AG10803 (cell line): ENCODE results near the gene CARF.
"Not testable (repeated sequence)": the region's sequence is repeated elsewhere in the genome, so short reads cannot be mapped to it uniquely, and the experiment has no call there.

Experiments
- DNase-seq: peaks from one replicate; pipeline ENCODE4 v3.0.0; 2010; ENCODE audit warnings: low read depth
- H3K4me3 ChIP-seq: 2 replicates; pipeline ENCODE4 v1.5.1; 2011; ENCODE audit warnings: mild to moderate bottlenecking, low read length, control low read depth
- TF ChIP-seq, protein P1 (sequence below): conservative IDR thresholded peaks from 2 replicates; pipeline ENCODE4 v1.5.1; 2011; ENCODE audit warnings: mild to moderate bottlenecking, low read length, control low read depth, inconsistent platforms

CARF gene

DNA sequence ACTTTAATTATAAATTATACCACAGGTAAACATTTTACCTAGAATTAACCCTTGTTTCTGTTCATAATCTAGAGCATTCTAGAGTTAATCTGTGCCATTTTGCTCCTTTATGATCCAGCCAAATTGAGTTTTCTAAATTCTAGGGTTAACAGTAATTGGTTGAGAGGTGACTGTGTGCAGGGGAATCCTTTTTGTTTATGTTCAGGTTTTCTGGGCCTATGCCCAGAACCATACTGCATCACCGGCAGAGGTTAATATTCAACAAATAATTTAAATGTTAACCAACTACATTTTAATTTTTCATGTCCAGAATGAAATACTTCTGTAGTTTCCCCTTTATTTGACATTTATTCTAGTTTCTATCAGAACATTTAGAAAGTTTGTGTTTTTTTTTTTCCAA is 32.3 kb downstream of the CARF start:
- TF ChIP-seq, protein P1, sequence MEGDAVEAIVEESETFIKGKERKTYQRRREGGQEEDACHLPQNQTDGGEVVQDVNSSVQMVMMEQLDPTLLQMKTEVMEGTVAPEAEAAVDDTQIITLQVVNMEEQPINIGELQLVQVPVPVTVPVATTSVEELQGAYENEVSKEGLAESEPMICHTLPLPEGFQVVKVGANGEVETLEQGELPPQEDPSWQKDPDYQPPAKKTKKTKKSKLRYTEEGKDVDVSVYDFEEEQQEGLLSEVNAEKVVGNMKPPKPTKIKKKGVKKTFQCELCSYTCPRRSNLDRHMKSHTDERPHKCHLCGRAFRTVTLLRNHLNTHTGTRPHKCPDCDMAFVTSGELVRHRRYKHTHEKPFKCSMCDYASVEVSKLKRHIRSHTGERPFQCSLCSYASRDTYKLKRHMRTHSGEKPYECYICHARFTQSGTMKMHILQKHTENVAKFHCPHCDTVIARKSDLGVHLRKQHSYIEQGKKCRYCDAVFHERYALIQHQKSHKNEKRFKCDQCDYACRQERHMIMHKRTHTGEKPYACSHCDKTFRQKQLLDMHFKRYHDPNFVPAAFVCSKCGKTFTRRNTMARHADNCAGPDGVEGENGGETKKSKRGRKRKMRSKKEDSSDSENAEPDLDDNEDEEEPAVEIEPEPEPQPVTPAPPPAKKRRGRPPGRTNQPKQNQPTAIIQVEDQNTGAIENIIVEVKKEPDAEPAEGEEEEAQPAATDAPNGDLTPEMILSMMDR, result no peak
- peak; percentile 1 for DNase-seq
- H3K4me3 ChIP-seq, result no peak overlapping the region

DNA sequence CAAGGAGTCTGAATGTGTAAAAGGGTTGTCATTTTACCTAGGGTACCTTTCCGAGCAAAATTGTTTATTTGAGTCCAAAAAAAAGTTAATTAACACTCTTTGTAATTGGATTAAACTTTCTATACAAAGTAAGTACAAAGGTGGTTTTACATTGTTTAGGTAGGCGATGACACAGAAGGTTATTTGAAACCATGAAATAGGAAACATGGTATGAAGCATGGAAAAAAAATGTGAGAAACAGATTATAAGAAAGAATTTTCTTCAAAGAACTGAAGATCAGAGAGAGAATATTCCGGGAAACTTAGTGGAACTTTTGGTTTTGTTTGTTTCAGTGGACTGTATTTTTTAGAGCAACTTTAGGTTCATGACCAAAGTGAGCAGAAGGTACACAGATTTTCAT is 32.7 kb downstream of the CARF start:
- no peak overlapping the region for H3K4me3 ChIP-seq
- DNase-seq, result no peak
- TF ChIP-seq, protein P1, result no peak

GRCh38 chr2:202945497-202945896 is 33.4 kb downstream of the CARF start:
- H3K4me3 ChIP-seq, result no peak overlapping the region
- TF ChIP-seq, protein P1, result no peak
- no peak for DNase-seq

DNA sequence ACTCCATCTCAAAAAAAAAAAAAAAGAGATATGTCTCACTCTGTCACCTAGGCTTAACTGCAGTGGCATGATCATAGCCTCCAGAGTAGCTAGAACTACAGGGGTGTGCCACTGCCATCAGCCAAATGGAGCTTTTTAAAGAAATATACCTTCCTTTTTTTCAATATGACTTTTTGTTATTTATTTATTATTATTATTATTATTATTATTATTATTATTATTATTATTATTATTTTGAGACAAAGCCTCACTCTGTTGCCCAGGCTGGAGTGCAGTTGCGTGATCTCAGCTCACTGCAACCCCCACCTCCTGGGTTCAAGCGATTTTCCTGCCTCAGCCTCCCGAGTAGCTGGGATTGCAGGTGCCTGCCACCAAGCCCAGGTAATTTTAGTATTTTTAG is 37.3 kb downstream of the CARF start:
- not testable (repeated sequence) for DNase-seq, H3K4me3 ChIP-seq

DNA sequence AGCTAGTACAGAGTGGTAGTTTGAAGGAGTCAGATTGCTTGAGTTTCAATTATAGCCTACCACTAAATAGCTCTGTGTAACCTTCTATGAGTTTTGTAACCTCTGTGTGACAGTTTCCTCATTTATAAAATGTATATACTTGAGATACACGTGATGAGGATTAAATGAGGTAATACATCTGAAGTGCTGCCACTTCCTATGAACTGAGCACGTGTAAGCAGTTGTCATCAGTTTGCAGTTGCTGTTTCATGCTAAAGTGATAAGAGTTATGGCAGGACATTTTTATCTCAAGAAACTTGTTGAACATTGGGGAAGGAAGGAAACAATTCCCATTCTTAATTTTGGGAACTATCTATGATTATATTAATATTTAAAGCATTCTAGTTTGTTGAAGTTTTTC is 38.5 kb downstream of the CARF start:
- H3K4me3 ChIP-seq, result no peak overlapping the region
- TF ChIP-seq, protein P1, result no peak
- DNase-seq, result no peak

GRCh38 chr2:202960524-202960923 is 48.4 kb downstream of the CARF start:
- TF ChIP-seq, protein P1, result no peak
- no peak overlapping the region for H3K4me3 ChIP-seq

GRCh38 chr2:202963712-202964111 is 51.6 kb downstream of the CARF start:
- TF ChIP-seq, protein P1, result no peak
- DNase-seq, result no peak
- H3K4me3 ChIP-seq, result no peak overlapping the region

More at GRCh38 chr2:202960524-202960923, 48.4 kb downstream of the CARF start:
- no peak for DNase-seq
